ENCODE data around the gene CORO2B.
"Not testable (repeated sequence)": the region's sequence is repeated elsewhere in the genome, so short reads cannot be mapped to it uniquely, and the experiment has no call there.

CORO2B gene

GRCh38 chr15:68644083-68644904, 65.5 kb downstream of the CORO2B start:
- Histone ChIP-seq H3K4me1 (ENCODE audit: control insufficient read depth, insufficient read depth, low read length) (peaks cover 19% of the 10 kb centered on the region), H3K4me3 (ENCODE audit: insufficient read depth, low read depth, low read length) (no peak overlapping the region)
- 88 to 91% methylated on average over 8 of the region's 8 CpGs for WGBS, 2 experiments

DNA sequence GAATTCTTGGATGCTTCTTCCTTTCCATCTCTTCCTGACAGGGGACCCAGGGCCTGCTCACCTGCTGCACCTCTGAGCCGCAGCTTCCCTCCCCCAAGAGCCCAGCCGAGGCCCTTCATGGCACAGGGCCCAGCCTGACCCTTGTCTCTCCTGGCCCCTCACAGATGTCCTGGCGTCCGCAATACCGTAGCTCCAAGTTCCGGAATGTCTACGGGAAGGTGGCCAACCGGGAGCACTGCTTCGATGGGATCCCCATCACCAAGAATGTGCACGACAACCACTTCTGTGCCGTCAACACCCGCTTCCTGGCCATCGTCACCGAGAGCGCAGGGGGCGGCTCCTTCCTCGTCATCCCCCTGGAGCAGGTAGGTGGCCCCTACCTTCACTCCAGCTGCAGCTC, 66.2 kb downstream of the CORO2B start:
- no peaks in the 10 kb centered on the region for H3K9me3 ChIP-seq (ENCODE audit: control insufficient read depth, low read length)
- H3K4me1 ChIP-seq (ENCODE audit: control insufficient read depth, insufficient read depth, low read length), result peaks cover 15% of the 10 kb centered on the region
- 92 to 93% methylated on average over 17 of the region's 17 CpGs for WGBS, 2 experiments
- H3K27me3 ChIP-seq (ENCODE audit: control insufficient read depth, insufficient read depth, low read length, poor library complexity, severe bottlenecking), result no peaks in the 10 kb centered on the region
- no peak overlapping the region for H3K27ac ChIP-seq (ENCODE audit: insufficient read depth, low read depth, low read length, poor library complexity, severe bottlenecking)
- H3K4me3 ChIP-seq (ENCODE audit: insufficient read depth, low read depth, low read length), result no peak overlapping the region
- H3K36me3 ChIP-seq (ENCODE audit: control insufficient read depth, insufficient read depth, low read length), result no peaks in the 10 kb centered on the region

More at GRCh38 chr15:68644083-68644904, 65.5 kb downstream of the CORO2B start:
- Histone ChIP-seq H3K27me3 (ENCODE audit: control insufficient read depth, insufficient read depth, low read length, poor library complexity, severe bottlenecking) (no peaks in the 10 kb centered on the region), H3K9me3 (ENCODE audit: control insufficient read depth, low read length) (no peaks in the 10 kb centered on the region), H3K36me3 (ENCODE audit: control insufficient read depth, insufficient read depth, low read length) (no peaks in the 10 kb centered on the region), H3K27ac (ENCODE audit: insufficient read depth, low read depth, low read length, poor library complexity, severe bottlenecking) (no peak overlapping the region)

- H3K4me1 ChIP-seq (ENCODE audit: control insufficient read depth, insufficient read depth, low read length), result peaks cover 4% of the 10 kb centered on the region
- H3K27ac ChIP-seq (ENCODE audit: insufficient read depth, low read depth, low read length, poor library complexity, severe bottlenecking), result no peak overlapping the region
- no peaks in the 10 kb centered on the region for H3K36me3 ChIP-seq (ENCODE audit: control insufficient read depth, insufficient read depth, low read length)
- H3K4me3 ChIP-seq (ENCODE audit: insufficient read depth, low read depth, low read length), result no peak overlapping the region
- no peaks in the 10 kb centered on the region for H3K27me3 ChIP-seq (ENCODE audit: control insufficient read depth, insufficient read depth, low read length, poor library complexity, severe bottlenecking)
- 90 to 92% methylated on average over 6 to 7 of the region's 7 CpGs for WGBS, 2 experiments
- no peaks in the 10 kb centered on the region for H3K9me3 ChIP-seq (ENCODE audit: control insufficient read depth, low read length)
Observed at GRCh38 chr15:68646156-68646555, 67.4 kb downstream of the CORO2B start.

- Histone ChIP-seq H3K27ac (ENCODE audit: insufficient read depth, low read depth, low read length, poor library complexity, severe bottlenecking) (no peak overlapping the region), H3K4me1 (ENCODE audit: control insufficient read depth, insufficient read depth, low read length) (peaks cover 4% of the 10 kb centered on the region), H3K9me3 (ENCODE audit: control insufficient read depth, low read length) (no peaks in the 10 kb centered on the region), H3K27me3 (ENCODE audit: control insufficient read depth, insufficient read depth, low read length, poor library complexity, severe bottlenecking) (no peaks in the 10 kb centered on the region), H3K4me3 (ENCODE audit: insufficient read depth, low read depth, low read length) (no peak overlapping the region), H3K36me3 (ENCODE audit: control insufficient read depth, insufficient read depth, low read length) (no peaks in the 10 kb centered on the region)
- 90 to 92% methylated on average over 5 of the region's 5 CpGs for whole genome bisulfite sequencing, 2 experiments
Observed at GRCh38 chr15:68646696-68647095, 67.9 kb downstream of the CORO2B start.

DNA sequence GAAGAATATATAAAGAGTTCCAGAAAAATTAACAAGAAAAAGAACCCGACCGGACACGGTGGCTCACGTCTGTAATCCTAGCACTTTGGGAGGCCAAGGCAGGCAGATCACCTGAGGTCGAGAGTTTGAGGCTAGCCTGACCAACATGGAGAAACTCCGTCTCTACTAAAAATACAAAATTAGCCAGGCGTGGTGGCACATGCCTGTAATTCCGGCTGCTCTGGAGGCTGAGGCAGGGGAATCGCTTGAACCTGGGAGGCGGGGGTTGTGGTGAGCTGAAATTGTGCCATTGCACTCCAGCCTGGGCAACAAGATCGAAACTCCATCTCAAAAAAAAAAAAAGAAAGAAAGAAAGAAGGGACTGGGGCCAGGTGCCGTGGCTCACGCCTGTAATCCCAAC, 68.6 kb downstream of the CORO2B start:
- not testable (repeated sequence) for H3K9me3 ChIP-seq (ENCODE audit: control insufficient read depth, low read length); H3K27ac ChIP-seq (ENCODE audit: insufficient read depth, low read depth, low read length, poor library complexity, severe bottlenecking); H3K4me3 ChIP-seq (ENCODE audit: insufficient read depth, low read depth, low read length); H3K27me3 ChIP-seq (ENCODE audit: control insufficient read depth, insufficient read depth, low read length, poor library complexity, severe bottlenecking); H3K36me3 ChIP-seq (ENCODE audit: control insufficient read depth, insufficient read depth, low read length)
- H3K4me1 ChIP-seq (ENCODE audit: control insufficient read depth, insufficient read depth, low read length), result peaks cover 11% of the 10 kb centered on the region
- 94% methylated on average over 13 of the region's 13 CpGs for WGBS, 2 experiments

- H3K36me3 ChIP-seq (ENCODE audit: control insufficient read depth, insufficient read depth, low read length), result no peaks in the 10 kb centered on the region
- H3K4me1 ChIP-seq (ENCODE audit: control insufficient read depth, insufficient read depth, low read length), result peaks cover 22% of the 10 kb centered on the region
- H3K4me3 ChIP-seq (ENCODE audit: insufficient read depth, low read depth, low read length), result no peak overlapping the region
- no peaks in the 10 kb centered on the region for H3K27me3 ChIP-seq (ENCODE audit: control insufficient read depth, insufficient read depth, low read length, poor library complexity, severe bottlenecking)
- no peak overlapping the region for H3K27ac ChIP-seq (ENCODE audit: insufficient read depth, low read depth, low read length, poor library complexity, severe bottlenecking)
- no peaks in the 10 kb centered on the region for H3K9me3 ChIP-seq (ENCODE audit: control insufficient read depth, low read length)
- whole genome bisulfite sequencing, 2 experiments, result 28 to 31% methylated on average over 23 of the region's 23 CpGs
Observed at GRCh38 chr15:68650901-68651709, 72.3 kb downstream of the CORO2B start.

- Histone ChIP-seq H3K4me1 (ENCODE audit: control insufficient read depth, insufficient read depth, low read length) (peaks cover 22% of the 10 kb centered on the region), H3K27me3 (ENCODE audit: control insufficient read depth, insufficient read depth, low read length, poor library complexity, severe bottlenecking) (no peaks in the 10 kb centered on the region), H3K4me3 (ENCODE audit: insufficient read depth, low read depth, low read length) (no peak overlapping the region), H3K27ac (ENCODE audit: insufficient read depth, low read depth, low read length, poor library complexity, severe bottlenecking) (no peak overlapping the region), H3K9me3 (ENCODE audit: control insufficient read depth, low read length) (no peaks in the 10 kb centered on the region), H3K36me3 (ENCODE audit: control insufficient read depth, insufficient read depth, low read length) (no peaks in the 10 kb centered on the region)
- 66 to 73% methylated on average over 9 of the region's 9 CpGs for WGBS, 2 experiments
Observed at GRCh38 chr15:68651916-68652525, 73.2 kb downstream of the CORO2B start.

DNA sequence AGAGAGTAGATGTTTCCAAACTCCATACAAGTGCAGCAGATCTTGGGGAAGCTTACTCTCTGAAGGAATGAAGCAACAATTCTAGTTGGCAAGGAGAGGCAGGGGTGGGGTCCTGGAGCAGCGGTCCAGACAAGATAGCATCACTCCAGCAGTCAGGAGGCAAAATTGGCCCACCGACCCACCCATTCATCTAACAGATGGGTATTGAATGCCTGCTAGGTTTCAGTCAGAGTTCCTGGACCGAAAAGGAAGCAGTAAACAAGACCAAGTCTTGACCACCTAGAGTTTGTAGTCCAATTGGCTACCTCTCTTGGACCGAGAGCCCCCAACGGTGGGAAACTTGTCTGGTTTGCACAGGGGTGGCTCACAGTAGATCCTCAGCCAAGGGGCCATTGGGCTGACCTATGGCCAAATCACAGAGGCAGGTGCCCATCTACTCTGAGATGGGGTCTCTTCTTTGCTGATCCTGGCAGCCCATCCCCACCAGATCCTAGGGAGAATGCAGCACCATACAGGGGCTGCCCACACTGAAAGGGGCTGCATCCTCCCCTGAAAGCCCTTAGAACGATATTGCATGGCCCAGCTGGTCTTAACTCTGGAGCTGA, 74.3 kb downstream of the CORO2B start:
- Histone ChIP-seq H3K9me3 (ENCODE audit: control insufficient read depth, low read length) (no peaks in the 10 kb centered on the region), H3K27me3 (ENCODE audit: control insufficient read depth, insufficient read depth, low read length, poor library complexity, severe bottlenecking) (no peaks in the 10 kb centered on the region), H3K4me3 (ENCODE audit: insufficient read depth, low read depth, low read length) (no peak overlapping the region), H3K4me1 (ENCODE audit: control insufficient read depth, insufficient read depth, low read length) (peaks cover 22% of the 10 kb centered on the region), H3K27ac (ENCODE audit: insufficient read depth, low read depth, low read length, poor library complexity, severe bottlenecking) (no peak overlapping the region), H3K36me3 (ENCODE audit: control insufficient read depth, insufficient read depth, low read length) (no peaks in the 10 kb centered on the region)
- WGBS, 2 experiments, result 93 to 96% methylated on average over 6 of the region's 6 CpGs

DNA sequence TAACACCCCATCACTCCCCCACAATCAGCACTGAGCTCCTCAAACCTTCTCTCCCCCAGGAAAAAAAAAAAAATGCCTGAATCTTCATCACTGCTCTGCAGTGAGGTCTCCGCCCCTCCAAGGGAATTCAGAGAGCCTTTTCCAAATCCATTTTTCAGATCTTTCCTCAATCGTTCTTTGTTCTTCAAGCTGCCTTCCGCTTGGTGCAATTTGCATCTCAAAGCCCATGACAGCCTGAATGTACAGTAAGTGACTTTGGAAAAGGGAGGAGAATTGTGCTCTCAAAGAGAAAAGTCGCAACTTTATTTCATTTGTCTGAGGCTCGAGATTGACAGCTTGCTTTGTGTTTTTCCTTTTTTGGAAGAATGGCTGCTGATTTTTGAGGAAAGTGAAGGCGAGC, 75.0 kb downstream of the CORO2B start:
- no peak overlapping the region for H3K27ac ChIP-seq (ENCODE audit: insufficient read depth, low read depth, low read length, poor library complexity, severe bottlenecking)
- H3K4me1 ChIP-seq (ENCODE audit: control insufficient read depth, insufficient read depth, low read length), result peaks cover 22% of the 10 kb centered on the region
- 58 to 67% methylated on average over 6 of the region's 6 CpGs for WGBS, 2 experiments
- H3K4me3 ChIP-seq (ENCODE audit: insufficient read depth, low read depth, low read length), result no peak overlapping the region
- H3K36me3 ChIP-seq (ENCODE audit: control insufficient read depth, insufficient read depth, low read length), result no peaks in the 10 kb centered on the region
- H3K27me3 ChIP-seq (ENCODE audit: control insufficient read depth, insufficient read depth, low read length, poor library complexity, severe bottlenecking), result no peaks in the 10 kb centered on the region
- no peaks in the 10 kb centered on the region for H3K9me3 ChIP-seq (ENCODE audit: control insufficient read depth, low read length)

All from ectodermal cell (in vitro differentiated cells).